Stimulated activated CD8-positive, alpha-beta memory T cell treated with anti-CD3 and anti-CD28 coated beads, Interleukin-15, amount 100 ng/mL, for 48 hours (primary cell): ENCODE results near the gene PTPRJ.

ENCODE experiments used
- DNase-seq, 2 donors: peaks; one replicate each; pipeline ENCODE4 v3.0.0-alpha.2; 2020; ENCODE audit warnings: low read depth in 2 of 2

PTPRJ gene

GRCh38 chr11:47994417-47994816, 14.1 kb downstream of the PTPRJ start:
- DNase-seq: no peak

GRCh38 chr11:47995360-47995769, 15.0 kb downstream of the PTPRJ start:
- DNase-seq: no peak

GRCh38 chr11:47997063-47998053, 17.0 kb downstream of the PTPRJ start:
- no peak for DNase-seq

GRCh38 chr11:47998345-47998732, 18.0 kb downstream of the PTPRJ start:
- no peak for DNase-seq

DNA sequence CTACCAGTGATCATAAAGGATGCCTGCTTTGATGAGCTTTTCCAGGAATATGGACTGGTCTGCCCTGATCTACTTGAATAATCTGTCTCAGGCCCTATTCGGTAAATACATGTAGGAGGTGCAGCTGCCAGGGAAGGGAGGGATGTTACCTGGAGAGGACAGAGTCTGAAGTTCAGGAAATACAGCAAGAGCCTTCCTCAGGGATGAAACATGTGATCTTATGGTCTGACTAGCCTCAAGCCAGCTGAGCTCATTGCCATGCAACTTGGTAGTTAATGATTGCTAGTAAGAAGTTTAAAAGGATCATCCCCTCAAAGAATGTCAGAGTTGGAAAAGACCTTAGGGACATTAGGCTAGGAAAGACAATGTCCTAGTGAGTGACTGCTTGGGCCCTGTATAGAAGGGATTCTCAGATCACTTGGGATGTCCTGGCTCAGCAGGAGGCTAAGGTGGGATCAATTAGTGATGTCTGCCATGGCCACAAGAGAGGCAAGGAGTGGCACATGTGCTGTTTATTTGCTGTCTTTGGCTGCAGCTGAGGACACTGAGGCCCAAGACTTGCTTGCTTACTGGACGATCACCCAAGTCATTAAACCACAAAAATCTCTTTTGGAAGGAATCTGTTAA, 18.5 kb downstream of the PTPRJ start:
- no peak for DNase-seq

DNA sequence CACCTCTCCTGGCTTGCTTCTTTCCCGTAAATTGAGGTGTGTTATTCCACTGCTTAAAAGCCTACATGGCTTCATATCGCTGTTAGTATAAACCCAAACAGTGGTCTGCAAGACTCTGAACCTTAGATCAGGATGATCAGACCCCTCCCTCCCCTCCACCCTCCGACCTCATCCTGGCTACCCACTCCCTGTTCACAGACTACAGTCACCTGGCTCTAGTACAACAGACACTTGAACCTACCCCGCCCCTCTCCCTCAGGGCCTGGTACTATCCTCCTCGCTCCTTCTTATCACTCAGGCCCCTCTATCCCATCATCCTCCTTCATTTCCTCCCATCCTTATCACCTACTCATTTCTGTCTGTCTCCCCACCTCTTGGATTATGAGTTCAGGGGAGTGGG, 20.1 kb downstream of the PTPRJ start:
- DNase-seq: no peak

DNA sequence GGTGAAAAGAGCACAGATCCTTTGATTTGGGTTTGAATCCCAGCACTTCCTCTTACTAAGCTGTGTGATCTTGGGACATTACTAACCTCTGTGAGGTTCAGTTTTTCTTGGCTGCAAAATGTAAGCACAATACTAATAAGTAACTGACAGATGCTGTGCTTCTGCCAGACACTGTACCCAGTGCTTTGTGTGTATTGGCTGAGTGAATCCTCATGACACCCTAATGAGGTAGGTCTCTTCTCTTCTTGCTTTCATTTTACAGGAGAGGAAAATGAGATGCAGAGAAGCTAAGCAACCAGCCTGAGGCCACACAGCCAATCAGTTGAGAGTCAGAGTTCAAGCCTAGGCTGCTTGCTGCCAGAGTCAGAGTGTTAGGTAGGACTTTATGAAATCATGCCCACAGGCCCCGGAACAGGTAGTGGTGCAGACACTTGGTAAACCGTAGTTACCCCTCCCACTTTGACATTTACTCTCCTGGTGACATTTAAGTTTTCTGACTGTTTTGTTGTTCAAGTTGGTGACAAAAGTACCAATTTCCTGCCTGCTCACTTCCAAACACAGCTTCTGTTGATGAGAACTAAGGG, 21.2 kb downstream of the PTPRJ start:
- DNase-seq: peak; percentile 68 to 72

- DNase-seq: no peak
Measured at GRCh38 chr11:48002561-48002960, 22.2 kb downstream of the PTPRJ start.

GRCh38 chr11:48003926-48004325, 23.6 kb downstream of the PTPRJ start:
- DNase-seq: no peak

DNA sequence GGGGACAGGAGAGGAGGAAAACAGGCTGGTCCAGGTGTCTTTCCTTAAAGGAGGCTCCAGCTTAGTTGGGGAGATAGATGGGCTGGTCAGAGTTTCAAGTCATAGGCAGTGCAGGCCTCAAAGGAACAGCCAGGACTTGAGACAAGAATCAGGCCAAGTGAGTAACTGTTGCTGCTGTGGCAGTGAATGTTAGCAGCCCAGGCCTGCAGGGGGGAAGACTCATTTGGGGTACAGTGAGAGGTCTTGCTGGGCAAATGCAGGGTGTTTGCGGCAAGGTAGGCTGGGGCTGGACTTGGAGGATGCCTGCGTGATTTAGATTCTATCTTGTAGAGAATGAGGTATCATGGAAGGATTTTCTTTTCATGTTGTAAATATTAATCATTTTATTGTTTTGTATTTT, 24.1 kb downstream of the PTPRJ start:
- DNase-seq: no peak

GRCh38 chr11:48005136-48005535, 24.8 kb downstream of the PTPRJ start:
- DNase-seq: no peak

GRCh38 chr11:48005831-48006270, 25.5 kb downstream of the PTPRJ start:
- DNase-seq: no peak

- DNase-seq: no peak
Measured at GRCh38 chr11:48006301-48006992, 26.1 kb downstream of the PTPRJ start.

- DNase-seq: no peak
Measured at GRCh38 chr11:48007677-48008076, 27.3 kb downstream of the PTPRJ start.

DNA sequence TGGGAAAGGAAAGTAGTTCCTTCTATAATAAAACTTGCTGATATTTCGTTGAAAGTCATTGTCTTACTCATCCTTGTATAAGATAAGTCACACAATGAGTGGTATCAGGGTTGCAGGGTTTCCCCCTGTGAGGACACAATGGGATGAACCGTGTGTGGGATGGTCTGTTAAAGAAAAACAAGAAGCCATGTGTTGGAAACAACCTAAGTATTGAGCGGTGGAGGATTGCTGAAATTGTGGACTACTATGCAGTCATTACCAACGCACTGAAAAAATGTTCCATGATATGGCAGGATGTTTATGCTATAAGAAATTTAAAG, 28.6 kb downstream of the PTPRJ start:
- DNase-seq: peak; percentile 58 to 72

- DNase-seq: no peak
Measured at GRCh38 chr11:48011102-48011797, 30.9 kb downstream of the PTPRJ start.

DNA sequence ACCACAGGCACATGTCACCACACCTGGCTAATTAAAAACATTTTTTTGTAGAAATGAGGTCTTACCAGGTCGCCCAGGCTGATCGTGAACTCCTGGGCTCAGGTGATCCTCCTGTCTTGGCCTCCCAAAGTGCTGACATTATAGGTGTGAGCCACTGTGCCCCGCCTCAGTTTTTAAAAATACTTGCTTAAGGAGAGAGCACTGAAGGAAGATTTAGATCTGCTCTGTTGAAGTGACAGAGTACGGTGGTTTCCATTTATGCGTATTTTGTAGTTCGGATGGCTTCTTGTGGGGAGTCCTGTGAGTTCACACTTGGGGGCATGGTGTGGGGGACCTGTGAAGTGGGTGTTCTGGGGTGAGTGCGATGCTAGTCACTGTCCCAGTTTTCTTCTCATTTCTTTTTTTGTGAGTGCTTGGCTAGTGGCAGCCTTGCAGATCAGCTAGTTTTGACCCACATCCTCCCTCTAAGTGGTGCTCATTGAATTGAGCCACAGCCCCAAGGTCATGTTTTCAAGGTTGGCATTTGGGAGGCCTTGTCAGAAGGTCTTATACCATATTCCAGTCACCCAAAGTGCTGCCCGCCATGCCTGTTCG, 31.5 kb downstream of the PTPRJ start:
- peak; percentile 69 to 73 for DNase-seq

DNA sequence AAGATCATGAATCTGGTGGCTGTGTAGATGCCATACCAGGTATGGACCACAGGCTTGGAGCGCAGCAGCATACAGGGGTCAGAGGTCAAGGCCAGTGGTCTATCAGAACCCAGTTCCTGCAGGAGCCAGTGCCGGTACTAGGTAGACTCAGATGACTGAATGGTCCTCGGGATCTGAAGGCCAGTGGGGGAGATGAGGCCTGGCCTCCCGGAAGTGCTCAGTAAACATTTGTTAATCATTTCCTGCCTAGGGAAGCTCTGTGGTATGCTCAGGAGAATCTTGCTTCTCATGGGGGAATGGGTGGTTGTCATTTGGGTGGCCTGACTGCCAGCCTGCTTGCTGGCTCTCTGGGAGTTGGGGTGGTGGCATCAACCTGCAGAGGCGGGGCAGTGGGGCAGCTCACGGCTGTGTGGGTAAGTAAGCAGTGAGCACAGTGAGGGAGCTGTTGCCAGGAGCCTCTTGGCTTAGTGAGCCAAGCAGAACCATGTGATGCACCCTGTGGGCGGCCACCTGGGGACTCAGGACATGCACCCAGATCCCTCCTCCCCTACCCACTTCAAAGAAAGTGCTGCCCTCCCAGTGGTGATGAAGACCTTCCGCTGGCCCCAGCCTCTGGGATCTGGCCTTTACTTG, 33.0 kb downstream of the PTPRJ start:
- DNase-seq: peak; percentile 64 to 71

DNA sequence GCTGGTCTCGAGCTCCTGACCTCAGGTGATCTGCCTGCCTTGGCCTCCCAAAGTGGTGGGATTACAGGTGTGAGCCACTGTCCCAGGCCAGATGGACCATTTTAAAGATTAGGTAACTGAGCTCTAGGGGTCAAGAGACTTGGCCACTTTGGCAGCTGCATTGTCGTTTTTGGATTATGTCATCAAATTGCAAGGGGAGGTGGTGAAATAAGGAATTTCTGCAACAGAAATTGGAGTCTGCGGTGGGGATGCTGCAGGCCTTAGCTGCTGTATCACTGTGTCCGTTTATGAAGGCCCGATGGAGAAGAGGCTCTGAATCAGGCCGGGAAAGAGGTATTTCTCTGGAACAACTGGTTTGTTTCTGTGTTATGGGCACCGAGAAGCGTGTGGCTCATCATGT, 34.6 kb downstream of the PTPRJ start:
- no peak for DNase-seq

DNA sequence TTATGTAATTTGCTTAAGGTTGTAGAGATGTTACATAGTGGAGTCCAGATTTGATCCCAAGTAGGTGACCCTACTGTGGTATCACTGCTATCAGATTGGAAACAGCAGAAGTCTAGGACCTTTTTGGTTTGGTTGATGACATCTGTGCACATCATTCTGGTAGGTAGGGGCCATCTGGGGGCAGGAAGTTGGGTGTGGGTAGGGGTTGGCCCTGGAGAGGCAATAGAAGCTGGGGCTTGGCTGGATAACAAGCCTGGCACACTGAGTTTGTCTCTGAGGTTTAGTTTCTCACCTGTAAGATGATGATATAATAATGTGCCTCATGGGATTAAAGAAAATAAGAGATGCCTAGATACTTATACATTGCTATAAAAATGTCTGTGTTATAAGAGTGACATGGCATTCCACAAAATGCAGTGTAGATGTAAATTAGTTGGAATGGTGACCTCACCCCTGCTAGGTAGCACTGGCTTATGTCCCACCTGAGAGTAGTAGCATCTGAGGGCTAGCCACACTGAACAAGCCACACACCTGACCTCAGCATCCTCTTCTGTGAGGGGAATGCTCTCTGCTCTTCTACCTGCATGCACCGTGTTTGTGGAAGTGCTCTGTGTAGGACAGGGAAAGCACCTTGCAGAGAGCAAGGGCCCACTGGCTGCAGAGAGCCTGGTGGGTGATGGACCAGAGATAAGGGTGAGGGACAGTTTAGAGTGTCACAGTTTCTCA, 36.9 kb downstream of the PTPRJ start:
- DNase-seq: no peak
